K562 (cell line): Measurements from ENCODE around the gene GTSE1. TPM values are rescaled to one million over a fixed set of nuclear protein-coding genes. Genes with fewer than 3 reads are reported as not detected.

Experiments
- ATF1 ChIP-seq, 2 experiments: fragments of 450-650 bp in 1 of 2; IDR thresholded peaks; 2 replicates each; pipeline ENCODE4 v1.6.1; 2016; ENCODE audit warnings: missing compliant biosample characterization in 1 of 2, missing genetic modification characterization in 1 of 2
- EP400 ChIP-seq: fragments of 450-650 bp; IDR thresholded peaks from 2 replicates; pipeline ENCODE4 v1.6.1; 2017; ENCODE audit warnings: antibody characterized with exemption, mild to moderate bottlenecking, moderate library complexity
- ETS1 ChIP-seq: conservative IDR thresholded peaks from 2 replicates; pipeline ENCODE4 v1.6.1; 2011; ENCODE audit warnings: low read depth, mild to moderate bottlenecking, low read length; ENCODE audit not compliant: control insufficient read depth
- NCOA4 ChIP-seq: fragments of 450-650 bp; IDR thresholded peaks from 2 replicates; pipeline ENCODE4 v1.6.1; 2018; ENCODE audit warnings: mild to moderate bottlenecking; ENCODE audit not compliant: partially characterized antibody
- ZNF639 ChIP-seq, 2 experiments: fragments of 200-800 bp in 1 of 2; sonication (Bioruptor generic) in 1 of 2; sonication (generic) in 1 of 2; formaldehyde crosslinking in 1 of 2; IDR thresholded peaks in 1 of 2; conservative IDR thresholded peaks in 1 of 2; 2 replicates each; pipeline versions ENCODE4 v1.5.0 to v1.6.1; 2016 to 2020; ENCODE audit warnings: missing compliant biosample characterization in 1 of 2, missing genetic modification characterization in 1 of 2, missing genetic modification reagents in 1 of 2
- polyA plus RNA-seq, 8 experiments: library from polyadenylated mRNA; depleted of rRNA in 4 of 8; stranded (reverse) in 5 of 8; unstranded in 3 of 8; fragments of >200 nt; fragmentation: Nextera tagmentation in 2 of 8; fragmentation: Illumina TruSeq in 1 of 8; extraction: Ambion mirVana in 2 of 8; extraction: Trizol in 1 of 8; gene quantifications; 2 replicates each; pipeline versions ENCODE4 v1.2.1 to v1.2.3, GENCODE V29; 2011 to 2014; ENCODE audit warnings: inconsistent platforms in 1 of 8, missing spikeins in 1 of 8
- total RNA-seq, 7 experiments: library from RNA; depleted of rRNA in 6 of 7; stranded (reverse); fragments of >200 nt in 6 of 7; fragmentation: Illumina TruSeq in 2 of 7; extraction: Trizol in 2 of 7; gene quantifications; 2 replicates each; pipeline versions ENCODE4 v1.2.1 to v1.2.3, GENCODE V29; 2011 to 2021; ENCODE audit warnings: low replicate concordance in 1 of 7
- TF ChIP-seq, protein P1 (sequence below), 2 experiments: fragments of 450-650 bp; IDR thresholded peaks; 2 replicates each; pipeline ENCODE4 v1.6.1; 2016
- TF ChIP-seq, protein P2 (sequence below): fragments of 450-650 bp; IDR thresholded peaks from 2 replicates; pipeline ENCODE4 v1.6.1; 2016; ENCODE audit warnings: mild to moderate bottlenecking, moderate library complexity
- TF ChIP-seq, protein P3 (sequence below): fragments of 250-450 bp; sonication (Bioruptor Pico); IDR thresholded peaks from 2 replicates; pipeline ENCODE4 v1.5.0; 2020; ENCODE audit warnings: mild to moderate bottlenecking

GTSE1 gene
- total and polyA plus RNA-seq, 9 of the 15 experiments (the other 6 are each of a cell fraction or from before 2014, with no cell fraction given), result 2.5 to 22.5 (median 12.9) TPM

- TF ChIP-seq, protein P1, sequence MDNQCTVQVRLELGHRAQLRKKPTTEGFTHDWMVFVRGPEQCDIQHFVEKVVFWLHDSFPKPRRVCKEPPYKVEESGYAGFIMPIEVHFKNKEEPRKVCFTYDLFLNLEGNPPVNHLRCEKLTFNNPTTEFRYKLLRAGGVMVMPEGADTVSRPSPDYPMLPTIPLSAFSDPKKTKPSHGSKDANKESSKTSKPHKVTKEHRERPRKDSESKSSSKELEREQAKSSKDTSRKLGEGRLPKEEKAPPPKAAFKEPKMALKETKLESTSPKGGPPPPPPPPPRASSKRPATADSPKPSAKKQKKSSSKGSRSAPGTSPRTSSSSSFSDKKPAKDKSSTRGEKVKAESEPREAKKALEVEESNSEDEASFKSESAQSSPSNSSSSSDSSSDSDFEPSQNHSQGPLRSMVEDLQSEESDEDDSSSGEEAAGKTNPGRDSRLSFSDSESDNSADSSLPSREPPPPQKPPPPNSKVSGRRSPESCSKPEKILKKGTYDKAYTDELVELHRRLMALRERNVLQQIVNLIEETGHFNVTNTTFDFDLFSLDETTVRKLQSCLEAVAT (IDR thresholded peaks at IDR 0.05), result no peak
- TF ChIP-seq, protein P2, sequence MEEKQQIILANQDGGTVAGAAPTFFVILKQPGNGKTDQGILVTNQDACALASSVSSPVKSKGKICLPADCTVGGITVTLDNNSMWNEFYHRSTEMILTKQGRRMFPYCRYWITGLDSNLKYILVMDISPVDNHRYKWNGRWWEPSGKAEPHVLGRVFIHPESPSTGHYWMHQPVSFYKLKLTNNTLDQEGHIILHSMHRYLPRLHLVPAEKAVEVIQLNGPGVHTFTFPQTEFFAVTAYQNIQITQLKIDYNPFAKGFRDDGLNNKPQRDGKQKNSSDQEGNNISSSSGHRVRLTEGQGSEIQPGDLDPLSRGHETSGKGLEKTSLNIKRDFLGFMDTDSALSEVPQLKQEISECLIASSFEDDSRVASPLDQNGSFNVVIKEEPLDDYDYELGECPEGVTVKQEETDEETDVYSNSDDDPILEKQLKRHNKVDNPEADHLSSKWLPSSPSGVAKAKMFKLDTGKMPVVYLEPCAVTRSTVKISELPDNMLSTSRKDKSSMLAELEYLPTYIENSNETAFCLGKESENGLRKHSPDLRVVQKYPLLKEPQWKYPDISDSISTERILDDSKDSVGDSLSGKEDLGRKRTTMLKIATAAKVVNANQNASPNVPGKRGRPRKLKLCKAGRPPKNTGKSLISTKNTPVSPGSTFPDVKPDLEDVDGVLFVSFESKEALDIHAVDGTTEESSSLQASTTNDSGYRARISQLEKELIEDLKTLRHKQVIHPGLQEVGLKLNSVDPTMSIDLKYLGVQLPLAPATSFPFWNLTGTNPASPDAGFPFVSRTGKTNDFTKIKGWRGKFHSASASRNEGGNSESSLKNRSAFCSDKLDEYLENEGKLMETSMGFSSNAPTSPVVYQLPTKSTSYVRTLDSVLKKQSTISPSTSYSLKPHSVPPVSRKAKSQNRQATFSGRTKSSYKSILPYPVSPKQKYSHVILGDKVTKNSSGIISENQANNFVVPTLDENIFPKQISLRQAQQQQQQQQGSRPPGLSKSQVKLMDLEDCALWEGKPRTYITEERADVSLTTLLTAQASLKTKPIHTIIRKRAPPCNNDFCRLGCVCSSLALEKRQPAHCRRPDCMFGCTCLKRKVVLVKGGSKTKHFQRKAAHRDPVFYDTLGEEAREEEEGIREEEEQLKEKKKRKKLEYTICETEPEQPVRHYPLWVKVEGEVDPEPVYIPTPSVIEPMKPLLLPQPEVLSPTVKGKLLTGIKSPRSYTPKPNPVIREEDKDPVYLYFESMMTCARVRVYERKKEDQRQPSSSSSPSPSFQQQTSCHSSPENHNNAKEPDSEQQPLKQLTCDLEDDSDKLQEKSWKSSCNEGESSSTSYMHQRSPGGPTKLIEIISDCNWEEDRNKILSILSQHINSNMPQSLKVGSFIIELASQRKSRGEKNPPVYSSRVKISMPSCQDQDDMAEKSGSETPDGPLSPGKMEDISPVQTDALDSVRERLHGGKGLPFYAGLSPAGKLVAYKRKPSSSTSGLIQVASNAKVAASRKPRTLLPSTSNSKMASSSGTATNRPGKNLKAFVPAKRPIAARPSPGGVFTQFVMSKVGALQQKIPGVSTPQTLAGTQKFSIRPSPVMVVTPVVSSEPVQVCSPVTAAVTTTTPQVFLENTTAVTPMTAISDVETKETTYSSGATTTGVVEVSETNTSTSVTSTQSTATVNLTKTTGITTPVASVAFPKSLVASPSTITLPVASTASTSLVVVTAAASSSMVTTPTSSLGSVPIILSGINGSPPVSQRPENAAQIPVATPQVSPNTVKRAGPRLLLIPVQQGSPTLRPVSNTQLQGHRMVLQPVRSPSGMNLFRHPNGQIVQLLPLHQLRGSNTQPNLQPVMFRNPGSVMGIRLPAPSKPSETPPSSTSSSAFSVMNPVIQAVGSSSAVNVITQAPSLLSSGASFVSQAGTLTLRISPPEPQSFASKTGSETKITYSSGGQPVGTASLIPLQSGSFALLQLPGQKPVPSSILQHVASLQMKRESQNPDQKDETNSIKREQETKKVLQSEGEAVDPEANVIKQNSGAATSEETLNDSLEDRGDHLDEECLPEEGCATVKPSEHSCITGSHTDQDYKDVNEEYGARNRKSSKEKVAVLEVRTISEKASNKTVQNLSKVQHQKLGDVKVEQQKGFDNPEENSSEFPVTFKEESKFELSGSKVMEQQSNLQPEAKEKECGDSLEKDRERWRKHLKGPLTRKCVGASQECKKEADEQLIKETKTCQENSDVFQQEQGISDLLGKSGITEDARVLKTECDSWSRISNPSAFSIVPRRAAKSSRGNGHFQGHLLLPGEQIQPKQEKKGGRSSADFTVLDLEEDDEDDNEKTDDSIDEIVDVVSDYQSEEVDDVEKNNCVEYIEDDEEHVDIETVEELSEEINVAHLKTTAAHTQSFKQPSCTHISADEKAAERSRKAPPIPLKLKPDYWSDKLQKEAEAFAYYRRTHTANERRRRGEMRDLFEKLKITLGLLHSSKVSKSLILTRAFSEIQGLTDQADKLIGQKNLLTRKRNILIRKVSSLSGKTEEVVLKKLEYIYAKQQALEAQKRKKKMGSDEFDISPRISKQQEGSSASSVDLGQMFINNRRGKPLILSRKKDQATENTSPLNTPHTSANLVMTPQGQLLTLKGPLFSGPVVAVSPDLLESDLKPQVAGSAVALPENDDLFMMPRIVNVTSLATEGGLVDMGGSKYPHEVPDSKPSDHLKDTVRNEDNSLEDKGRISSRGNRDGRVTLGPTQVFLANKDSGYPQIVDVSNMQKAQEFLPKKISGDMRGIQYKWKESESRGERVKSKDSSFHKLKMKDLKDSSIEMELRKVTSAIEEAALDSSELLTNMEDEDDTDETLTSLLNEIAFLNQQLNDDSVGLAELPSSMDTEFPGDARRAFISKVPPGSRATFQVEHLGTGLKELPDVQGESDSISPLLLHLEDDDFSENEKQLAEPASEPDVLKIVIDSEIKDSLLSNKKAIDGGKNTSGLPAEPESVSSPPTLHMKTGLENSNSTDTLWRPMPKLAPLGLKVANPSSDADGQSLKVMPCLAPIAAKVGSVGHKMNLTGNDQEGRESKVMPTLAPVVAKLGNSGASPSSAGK, result peak; percentile 85
- TF ChIP-seq EP400, result peak; percentile 35; the same call in 1 of the 2 replicates
- TF ChIP-seq ATF1 (CRISPR knock-in tag; IDR thresholded peaks at IDR 0.05), result no peak
- peak; percentile 47 for TF ChIP-seq ATF1 (tag; IDR thresholded peaks at IDR 0.05)
- TF ChIP-seq ZNF639 (CRISPR knock-in tag; conservative IDR thresholded peaks at IDR 0.05 in 1 of 2, IDR thresholded peaks at IDR 0.05 in 1 of 2), result 0 out of 4 replicates have a peak, but pooled peaks of 1 of the 2 experiments have one; percentile 68
- no peak for TF ChIP-seq NCOA4
- TF ChIP-seq, protein P3, sequence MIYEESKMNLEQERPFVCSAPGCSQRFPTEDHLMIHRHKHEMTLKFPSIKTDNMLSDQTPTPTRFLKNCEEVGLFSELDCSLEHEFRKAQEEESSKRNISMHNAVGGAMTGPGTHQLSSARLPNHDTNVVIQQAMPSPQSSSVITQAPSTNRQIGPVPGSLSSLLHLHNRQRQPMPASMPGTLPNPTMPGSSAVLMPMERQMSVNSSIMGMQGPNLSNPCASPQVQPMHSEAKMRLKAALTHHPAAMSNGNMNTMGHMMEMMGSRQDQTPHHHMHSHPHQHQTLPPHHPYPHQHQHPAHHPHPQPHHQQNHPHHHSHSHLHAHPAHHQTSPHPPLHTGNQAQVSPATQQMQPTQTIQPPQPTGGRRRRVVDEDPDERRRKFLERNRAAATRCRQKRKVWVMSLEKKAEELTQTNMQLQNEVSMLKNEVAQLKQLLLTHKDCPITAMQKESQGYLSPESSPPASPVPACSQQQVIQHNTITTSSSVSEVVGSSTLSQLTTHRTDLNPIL (CRISPR knock-in tag), result no peak
- no peak for TF ChIP-seq ETS1
Measured at GRCh38 chr22:46250035-46250782, 46.5 kb upstream of the GTSE1 start, which contains the start of gene CDPF1 (continued).
